GM18520 (cell line): ENCODE data around the gene SNX9.
"Not testable (repeated sequence)": the region's sequence is repeated elsewhere in the genome, so short reads cannot be mapped to it uniquely, and the experiment has no call there.

Source experiments
- ATAC-seq: cut with Tn5 transposase; IDR thresholded peaks from one replicate; pipeline ENCODE4 v1.9.1; 2021; ENCODE audit not compliant: unreplicated experiment

The SNX9 gene

DNA sequence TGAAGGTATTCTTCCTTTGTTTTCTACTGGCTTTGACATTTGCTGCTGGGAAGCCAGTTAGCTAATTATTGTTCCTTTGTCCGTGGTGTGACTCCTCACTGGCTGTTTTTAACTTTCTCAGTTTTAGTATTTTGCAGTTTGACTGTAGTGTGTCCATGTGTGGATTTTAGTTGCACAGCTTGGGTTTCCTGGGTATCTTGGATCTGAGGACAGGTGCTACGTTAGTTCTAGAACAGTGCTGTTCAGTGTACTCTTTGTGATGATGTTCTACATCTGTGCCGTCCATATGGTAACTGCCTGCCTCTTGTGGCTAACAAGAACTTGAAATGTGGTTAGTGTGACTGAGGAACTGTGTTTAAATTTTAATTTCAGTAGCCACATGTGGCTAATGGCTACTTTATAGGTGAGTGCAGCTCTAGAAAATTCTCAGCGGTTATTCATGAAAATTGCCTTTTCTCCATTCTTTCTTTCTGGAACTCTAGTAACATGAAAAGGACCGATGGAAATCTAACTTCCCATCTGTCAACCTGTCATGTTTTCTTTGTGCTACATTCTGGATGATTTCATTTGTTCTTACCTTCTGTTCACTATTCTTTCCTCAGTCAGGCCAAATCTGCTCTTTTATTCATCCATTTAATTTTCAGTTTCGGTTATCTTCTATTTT, 7.4 kb downstream of the SNX9 start:
- ATAC-seq: peak; percentile 85

DNA sequence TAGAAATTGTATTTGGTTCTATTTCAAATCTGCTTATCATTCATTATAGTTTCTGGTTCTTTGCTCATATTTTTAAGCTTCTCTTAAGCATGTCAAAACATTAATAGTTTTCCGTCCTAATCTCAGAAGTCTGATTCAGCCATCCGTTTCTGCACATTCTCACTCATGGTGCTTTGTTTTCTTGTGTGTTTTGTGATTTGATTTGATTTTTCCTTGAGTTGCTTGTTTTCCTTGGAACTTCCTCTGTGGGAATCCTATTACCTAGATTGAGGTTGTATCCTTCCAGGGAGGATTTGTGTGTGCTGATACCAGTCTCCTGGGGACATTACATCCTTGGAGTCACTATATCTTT, 7.9 kb downstream of the SNX9 start:
- no peak for ATAC-seq

DNA sequence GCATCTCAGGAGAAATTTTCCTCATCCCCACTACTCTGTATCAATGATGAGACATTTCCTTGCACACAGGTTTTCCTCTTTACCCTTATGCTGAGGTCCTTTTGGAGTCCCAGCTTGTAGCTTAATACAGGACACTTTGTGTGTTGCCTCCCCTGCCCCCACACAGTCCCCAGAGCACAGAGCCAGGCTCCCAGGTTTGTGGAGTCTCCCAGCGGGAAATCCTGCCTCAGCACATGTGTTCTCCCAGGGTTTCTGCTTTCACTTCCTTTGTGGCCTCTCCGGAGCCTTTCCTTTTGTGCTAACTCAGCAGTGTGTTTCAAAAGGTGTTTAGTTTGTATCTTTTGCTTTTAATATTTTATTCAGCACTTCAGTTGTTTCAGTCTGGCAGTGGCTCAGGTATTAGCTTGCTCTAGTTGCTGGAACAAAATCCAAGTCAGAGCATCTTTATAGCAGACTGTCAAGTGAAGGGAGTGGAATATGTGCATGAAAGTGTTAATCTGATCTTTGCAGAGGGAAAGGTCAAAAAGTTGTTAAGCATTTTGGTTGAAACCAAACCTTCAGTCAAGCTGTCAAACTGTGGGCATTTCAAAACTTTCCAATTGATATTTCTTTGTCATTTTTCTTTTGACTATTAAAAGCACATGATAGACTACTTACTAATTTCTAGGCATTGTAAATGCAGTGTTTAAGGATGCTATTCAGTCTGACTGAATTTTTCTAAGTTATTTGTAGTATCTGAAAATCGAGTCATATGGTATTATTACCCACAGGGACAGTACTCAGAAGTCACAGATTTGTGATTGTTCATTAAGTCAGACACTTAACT, 8.6 kb downstream of the SNX9 start:
- ATAC-seq: no peak

- no peak for ATAC-seq
These were observed 9.4 kb downstream of the SNX9 start for GRCh38 chr6:157832250-157832967.

DNA sequence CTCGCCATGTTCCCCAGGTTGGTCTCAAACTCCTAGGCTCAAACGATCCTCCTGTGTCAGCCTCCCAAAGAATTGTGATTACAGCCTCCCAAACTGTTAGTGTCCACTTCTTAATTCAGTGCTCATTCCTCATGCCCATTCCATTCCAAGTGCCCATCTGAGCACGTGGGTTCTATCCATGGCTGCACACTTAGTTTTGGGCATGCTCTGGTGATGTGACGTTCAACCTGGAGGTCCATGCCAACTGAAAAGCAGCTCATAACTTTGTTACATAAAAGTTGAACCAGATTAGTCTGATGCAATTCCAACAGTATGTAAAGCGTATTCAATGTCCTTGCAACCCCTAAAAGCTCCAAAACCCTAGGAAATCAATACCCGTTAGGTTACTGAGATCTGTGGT, 11.5 kb downstream of the SNX9 start:
- ATAC-seq: no peak

- ATAC-seq: no peak
These were observed 15.8 kb downstream of the SNX9 start for GRCh38 chr6:157838718-157839430.

DNA sequence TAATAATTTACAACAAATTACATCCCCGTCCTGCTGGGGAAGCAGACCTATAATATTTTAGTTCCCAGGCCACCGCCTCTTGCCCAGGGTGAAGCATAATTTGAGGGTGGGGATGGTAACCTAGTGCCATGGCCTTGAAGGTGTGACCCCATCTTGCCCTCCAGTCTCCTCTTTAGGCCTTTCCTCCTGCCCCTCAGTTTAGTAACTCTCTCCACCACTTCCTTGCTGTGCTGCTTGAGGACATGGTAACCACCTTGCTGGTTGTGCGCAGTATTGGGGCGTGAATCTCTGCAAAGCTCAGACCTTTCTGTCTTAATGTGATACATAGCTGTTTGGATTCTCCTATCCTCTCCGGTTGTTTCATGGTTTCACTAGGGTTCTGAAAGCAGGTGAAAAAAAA, 16.6 kb downstream of the SNX9 start:
- no peak for ATAC-seq

GRCh38 chr6:157840261-157840660, 17.2 kb downstream of the SNX9 start:
- no peak for ATAC-seq

DNA sequence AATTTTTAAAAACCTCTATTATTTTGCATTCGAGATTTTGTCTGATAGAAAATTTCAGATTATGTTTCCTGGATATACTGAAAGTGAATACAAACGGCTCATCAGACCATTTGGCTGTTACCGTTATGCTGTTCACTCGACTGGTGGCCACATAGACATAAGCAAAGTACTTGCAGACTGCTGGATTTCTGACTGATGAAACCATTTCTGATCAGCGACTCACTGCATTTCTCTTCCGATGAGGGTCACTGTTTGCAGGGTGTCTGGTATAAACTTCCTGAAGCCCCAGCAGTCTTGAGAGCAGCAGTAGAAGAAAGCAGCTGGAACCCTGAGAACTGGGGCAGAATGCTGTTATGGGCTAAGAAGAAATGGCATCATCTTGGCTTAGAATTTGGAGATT, 17.7 kb downstream of the SNX9 start:
- no peak for ATAC-seq

- ATAC-seq: peak; percentile 83
These were observed 18.3 kb downstream of the SNX9 start for GRCh38 chr6:157841211-157841840.

GRCh38 chr6:157842212-157842611, 19.2 kb downstream of the SNX9 start:
- ATAC-seq: no peak

DNA sequence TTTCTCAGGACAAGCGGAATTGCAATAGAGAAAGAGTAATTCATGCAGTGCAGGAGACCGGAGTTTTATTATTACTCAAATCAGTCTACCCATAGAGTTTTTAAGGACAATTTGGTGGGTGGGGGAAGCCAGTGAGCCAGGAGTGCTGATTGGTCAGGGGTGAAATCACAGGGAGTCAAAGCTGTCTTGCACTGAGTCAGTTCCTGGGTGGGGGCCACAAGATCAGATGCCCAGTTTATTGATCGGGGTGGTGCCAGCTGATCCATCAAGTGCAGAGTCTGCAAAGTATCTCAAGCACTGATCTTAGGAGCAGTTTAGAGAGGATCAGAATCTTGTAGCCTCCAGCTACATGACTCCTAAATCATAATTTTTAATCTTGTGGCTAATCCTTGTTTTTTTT, 21.1 kb downstream of the SNX9 start:
- not testable (repeated sequence) for ATAC-seq

GRCh38 chr6:157845493-157846259, 22.6 kb downstream of the SNX9 start:
- ATAC-seq: no peak

DNA sequence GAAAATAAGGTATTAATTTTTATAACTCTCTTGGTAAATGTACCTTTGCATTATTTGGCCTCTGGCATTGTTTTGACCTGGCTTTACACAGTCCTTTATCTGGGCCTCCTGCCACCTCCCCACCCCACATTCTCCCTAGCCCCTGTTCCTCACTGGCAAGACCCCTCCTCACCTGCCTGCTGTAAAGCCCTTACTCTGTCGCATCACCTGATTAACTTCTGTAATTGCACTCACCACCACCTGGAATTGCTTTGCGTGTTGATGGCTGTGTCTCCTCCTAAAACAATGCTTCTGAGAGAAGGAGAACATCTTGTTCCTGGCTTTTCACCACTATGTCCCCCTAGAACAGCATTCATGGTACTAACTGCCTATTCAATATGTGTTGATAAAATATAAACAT, 24.8 kb downstream of the SNX9 start:
- ATAC-seq: no peak

GRCh38 chr6:157848693-157849092, 25.6 kb downstream of the SNX9 start:
- ATAC-seq: no peak

- no peak for ATAC-seq
These were observed 26.4 kb downstream of the SNX9 start for GRCh38 chr6:157849288-157850017.

DNA sequence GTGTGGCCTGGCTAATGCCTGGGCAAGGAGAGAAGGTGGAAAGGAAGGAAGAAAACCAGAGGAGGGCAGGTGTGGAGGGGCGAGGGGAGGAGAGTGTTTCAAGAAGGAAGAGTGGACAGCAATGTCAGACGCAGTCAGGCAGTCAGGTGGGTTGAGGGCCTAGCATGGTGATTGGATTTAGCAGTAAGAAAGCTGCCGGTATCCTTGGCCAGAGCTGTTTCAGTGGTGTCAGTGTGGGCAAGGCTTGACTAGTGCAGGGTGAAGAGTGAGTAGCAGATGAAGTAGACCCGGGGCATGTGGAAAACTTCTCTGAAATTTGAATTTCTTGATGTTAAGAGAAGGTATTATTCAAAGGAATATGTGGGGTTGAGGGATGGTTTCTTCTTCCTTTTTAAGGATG, 27.0 kb downstream of the SNX9 start:
- ATAC-seq: no peak

- no peak for ATAC-seq
These were observed 30.2 kb downstream of the SNX9 start for GRCh38 chr6:157853018-157853805.
